G401 (cell line): Measurements from ENCODE around the gene SETBP1. TPM values are rescaled to one million over a fixed set of nuclear protein-coding genes. Genes with fewer than 3 reads are reported as not detected.

Experiments
- DNase-seq: peaks from one replicate; pipeline ENCODE4 v3.0.0-alpha.2; 2015; ENCODE audit warnings: low spot score
- in situ Hi-C: cut with HindIII; loops from 2 replicates; pipeline ENCODE4 v1.10.0; 2016; ENCODE audit warnings: low sequenced_read_pairs, mixed read lengths
- total RNA-seq: library from RNA; depleted of rRNA; stranded (reverse); fragments of >200 nt; shearing (Covaris generic); gene quantifications from 2 replicates; pipeline ENCODE4 v1.2.3, GENCODE V29; 2014

SETBP1 gene
- total RNA-seq, 1 experiment from 2014 or later = not detected

GRCh38 chr18:44998360-44998759 lies 317.7 kb downstream of the SETBP1 start:
- in situ Hi-C loops = no loop called here
- DNase-seq = no peak

- in situ Hi-C loops = no loop called here
- no peak for DNase-seq
Observed at GRCh38 chr18:45004546-45005080, 323.9 kb downstream of the SETBP1 start.

- DNase-seq = no peak
- in situ Hi-C loops = no loop called here
Observed at GRCh38 chr18:45006934-45007333, 326.2 kb downstream of the SETBP1 start.

- DNase-seq = no peak
- in situ Hi-C loops = no loop called here
Observed at GRCh38 chr18:45007531-45007930, 326.8 kb downstream of the SETBP1 start.

- DNase-seq = peak; percentile 77
- in situ Hi-C loops = no loop called here
Observed at GRCh38 chr18:45008694-45009413, 328.2 kb downstream of the SETBP1 start.

GRCh38 chr18:45009756-45010155 lies 329.1 kb downstream of the SETBP1 start:
- DNase-seq = no peak
- in situ Hi-C loops = no loop called here

GRCh38 chr18:45012286-45012685 lies 331.6 kb downstream of the SETBP1 start:
- no peak for DNase-seq

GRCh38 chr18:45014047-45014501 lies 333.4 kb downstream of the SETBP1 start:
- in situ Hi-C loops = no loop called here
- DNase-seq = no peak

More at GRCh38 chr18:45012286-45012685, 331.6 kb downstream of the SETBP1 start:
- in situ Hi-C loops = no loop called here

- DNase-seq = peak; percentile 16
- in situ Hi-C loops = no loop called here
Observed at GRCh38 chr18:45015788-45016128, 335.1 kb downstream of the SETBP1 start.

- in situ Hi-C loops = no loop called here
- DNase-seq = no peak
Observed at GRCh38 chr18:45019469-45019868, 338.8 kb downstream of the SETBP1 start.

GRCh38 chr18:45023519-45023918 lies 342.8 kb downstream of the SETBP1 start:
- in situ Hi-C loops = no loop called here

GRCh38 chr18:45024357-45025088 lies 343.8 kb downstream of the SETBP1 start:
- no peak for DNase-seq
- in situ Hi-C loops = no loop called here

More at GRCh38 chr18:45023519-45023918, 342.8 kb downstream of the SETBP1 start:
- DNase-seq = no peak

GRCh38 chr18:45025089-45025450 lies 344.4 kb downstream of the SETBP1 start:
- in situ Hi-C loops = no loop called here
- no peak for DNase-seq

- in situ Hi-C loops = no loop called here
Observed at GRCh38 chr18:45026162-45026561, 345.5 kb downstream of the SETBP1 start.

GRCh38 chr18:45034179-45034578 lies 353.5 kb downstream of the SETBP1 start:
- in situ Hi-C loops = no loop called here

More at GRCh38 chr18:45026162-45026561, 345.5 kb downstream of the SETBP1 start:
- DNase-seq = no peak

GRCh38 chr18:45037618-45038017 lies 356.9 kb downstream of the SETBP1 start:
- no peak for DNase-seq
- in situ Hi-C loops = no loop called here

More at GRCh38 chr18:45034179-45034578, 353.5 kb downstream of the SETBP1 start:
- no peak for DNase-seq

GRCh38 chr18:45039376-45039775 lies 358.7 kb downstream of the SETBP1 start:
- DNase-seq = no peak
- in situ Hi-C loops = no loop called here

GRCh38 chr18:45040879-45041278 lies 360.2 kb downstream of the SETBP1 start:
- in situ Hi-C loops = no loop called here
- no peak for DNase-seq

- in situ Hi-C loops = no loop called here
- DNase-seq = no peak
Observed at GRCh38 chr18:45044787-45045186, 364.1 kb downstream of the SETBP1 start.

GRCh38 chr18:45046228-45046627 lies 365.5 kb downstream of the SETBP1 start:
- in situ Hi-C loops = no loop called here
- peak; percentile 72 for DNase-seq
